K562 (cell line): ENCODE results near the gene AFM. TPM values are rescaled to one million over a fixed set of nuclear protein-coding genes. Genes with fewer than 3 reads are reported as not detected.

ENCODE experiments used
- ATAC-seq: fragments of 200-7000 bp; cut with Tn5 transposase; 3 replicates; pipeline ENCODE4 v1.9.1; 2020; ENCODE audit warnings: moderate library complexity
- BruUV-seq: library from RNA; stranded (reverse); fragments of 400-500 nt; replicated peaks from 2 replicates; lab custom pipeline; 2021; lab: Mats Ljungman, UMichigan
- CTCF ChIA-PET: fragments of 300-600 bp; formaldehyde crosslinking; extraction: SDS; loops from one replicate; lab custom pipeline; 2021; ENCODE audit warnings: low intra/inter-chr PET ratio; lab: Yijun Ruan, JAX
- POLR2A ChIA-PET: fragments of 300-600, 350-650 bp; sonication (Branson Sonifier 250); formaldehyde crosslinking; extraction: SDS; loops from one replicate; lab custom pipeline; 2021; ENCODE audit warnings: antibody characterized with exemption, inconsistent platforms; lab: Yijun Ruan, JAX
- DNase-seq, 4 experiments: peaks; one replicate each; pipeline versions ENCODE4 v3.0.0 to v3.0.0-alpha.2; 2011 to 2018; ENCODE audit warnings: low spot score in 3 of 4, mixed read lengths in 3 of 4; ENCODE audit errors: extremely low read depth in 1 of 4
- FAIRE-seq: peaks from 2 replicates; lab custom pipeline; 2011; peaks lifted over from hg19 to GRCh38; lab: Jason Lieb, UNC
- H2AFZ ChIP-seq: 2 replicates; pipeline ENCODE4 v1.6.0; 2011; ENCODE audit warnings: low read depth, low read length, control low read depth, inconsistent platforms
- H3K27ac ChIP-seq: fragments of 200-600 bp; 3 replicates; pipeline ENCODE4 v1.8.0; 2011; ENCODE audit warnings: low read depth, mild to moderate bottlenecking, control low read depth, inconsistent platforms, low read length, moderate library complexity, mixed read lengths; ENCODE audit errors: extremely low read depth
- H3K27me3 ChIP-seq, 2 experiments: fragments of 300-600 bp in 1 of 2; 2 replicates in 1 of 2; 3 replicates in 1 of 2; pipeline versions ENCODE4 v1.6.0 to v1.8.0; 2011; ENCODE audit warnings: inconsistent platforms in 2 of 2, low read length in 2 of 2, mild to moderate bottlenecking in 1 of 2, mixed read lengths in 1 of 2, moderate library complexity in 1 of 2; ENCODE audit not compliant: control insufficient read depth in 2 of 2, insufficient read depth in 2 of 2
- H3K36me3 ChIP-seq: fragments of 300-600 bp; 3 replicates; pipeline ENCODE4 v1.8.0; 2011; ENCODE audit warnings: mild to moderate bottlenecking, low read length, inconsistent platforms; ENCODE audit not compliant: control insufficient read depth, insufficient read depth
- H3K4me1 ChIP-seq, 2 experiments: fragments of 200-600 bp in 1 of 2; replicated peaks in 1 of 2; 2 replicates in 1 of 2; 3 replicates in 1 of 2; pipeline versions ENCODE4 v1.5.1 to v1.8.0; 2011; ENCODE audit warnings: inconsistent platforms in 2 of 2, low read length in 2 of 2, mild to moderate bottlenecking in 1 of 2, mixed read lengths in 1 of 2, moderate library complexity in 1 of 2; ENCODE audit not compliant: control insufficient read depth in 2 of 2, insufficient read depth in 2 of 2
- H3K4me2 ChIP-seq: 2 replicates; pipeline ENCODE4 v1.6.1; 2011; ENCODE audit warnings: low read length, control low read depth, inconsistent platforms, mixed read lengths; ENCODE audit not compliant: insufficient read depth
- H3K4me3 ChIP-seq: fragments of 200-600 bp; sonication (generic), shearing (Covaris generic); 2 replicates; pipeline ENCODE4 v1.5.1; 2016; ENCODE audit warnings: control low read depth, inconsistent platforms
- H3K79me2 ChIP-seq: fragments of 200-600 bp; 3 replicates; pipeline ENCODE4 v1.8.0; 2011; ENCODE audit warnings: low read length, inconsistent platforms; ENCODE audit not compliant: control insufficient read depth, insufficient read depth
- H3K9ac ChIP-seq, 2 experiments: 2 replicates each; pipeline versions ENCODE4 v1.6.0 to v1.6.1; 2011; ENCODE audit warnings: low read depth in 2 of 2, low read length in 2 of 2, control low read depth in 1 of 2, inconsistent platforms in 1 of 2, mild to moderate bottlenecking in 1 of 2, mixed read lengths in 1 of 2; ENCODE audit not compliant: insufficient read depth in 1 of 2
- H3K9me1 ChIP-seq: one replicate; pipeline ENCODE4 v1.6.0; 2011; ENCODE audit warnings: inconsistent platforms, mild to moderate bottlenecking, low read length, moderate library complexity; ENCODE audit not compliant: control insufficient read depth, insufficient read depth
- H3K9me3 ChIP-seq: replicated peaks from 2 replicates; pipeline ENCODE4 v1.5.1; 2011; ENCODE audit warnings: low read depth, low read length, inconsistent platforms; ENCODE audit not compliant: control insufficient read depth, insufficient read depth
- H4K20me1 ChIP-seq: replicated peaks from 2 replicates; pipeline ENCODE4 v1.6.1; 2011; ENCODE audit warnings: low read length, inconsistent platforms, mixed read lengths; ENCODE audit not compliant: control insufficient read depth, insufficient read depth
- DACH1 ChIP-seq: fragments of 450-650 bp; IDR thresholded peaks from 2 replicates; pipeline ENCODE4 v1.6.1; 2018; ENCODE audit not compliant: partially characterized antibody
- FOXP1 ChIP-seq: sonication (generic); formaldehyde crosslinking; IDR thresholded peaks from 2 replicates; pipeline ENCODE4 v1.8.0; 2022; ENCODE audit warnings: mild to moderate bottlenecking, missing genetic modification reagents
- MAZ ChIP-seq, 2 experiments: fragments of 450-650 bp in 1 of 2; sonication (generic) in 1 of 2; formaldehyde crosslinking; IDR thresholded peaks in 1 of 2; conservative IDR thresholded peaks in 1 of 2; 2 replicates each; pipeline versions ENCODE4 v1.4.0 to v1.5.0; 2020; ENCODE audit warnings: mild to moderate bottlenecking in 1 of 2, missing genetic modification reagents in 1 of 2
- POLR3G ChIP-seq: IDR thresholded peaks from 2 replicates; pipeline ENCODE4 v1.6.1; 2011; ENCODE audit not compliant: insufficient read length, insufficient replicate concordance; ENCODE audit errors: extremely low read depth
- ZNF232 ChIP-seq: sonication (generic); formaldehyde crosslinking; IDR thresholded peaks from 2 replicates; pipeline ENCODE4 v1.8.0; 2022; ENCODE audit warnings: mild to moderate bottlenecking, missing genetic modification reagents
- WGBS: fragments of 100-300 bp; shearing (Covaris generic); methylation state at CpG from one replicate; pipeline ENCODE4 v1.1.6; 2016; ENCODE audit warnings: low coverage, mixed read lengths; ENCODE audit not compliant: insufficient coverage; ENCODE audit errors: missing lambda C conversion rate; 5-methylcytosine and 5-hydroxymethylcytosine counted together
- in situ Hi-C: fragments of 300-500 bp; cut with MboI; formaldehyde crosslinking; loops from 4 replicates; pipeline ENCODE4 v1.15.0; 2018; ENCODE audit warnings: inconsistent platforms, mixed read lengths
- intact Hi-C: fragments of 100-400 bp; cut with micrococcal nuclease; formaldehyde crosslinking; loops from 2 replicates; pipeline ENCODE4 v1.14.2; 2022
- polyA plus RNA-seq, 8 experiments: library from polyadenylated mRNA; depleted of rRNA in 4 of 8; stranded (reverse) in 5 of 8; unstranded in 3 of 8; fragments of >200 nt; fragmentation: Nextera tagmentation in 2 of 8; fragmentation: Illumina TruSeq in 1 of 8; extraction: Ambion mirVana in 2 of 8; extraction: Trizol in 1 of 8; gene quantifications; 2 replicates each; pipeline versions ENCODE4 v1.2.1 to v1.2.3, GENCODE V29; 2011 to 2014; ENCODE audit warnings: inconsistent platforms in 1 of 8, missing spikeins in 1 of 8
- total RNA-seq, 7 experiments: library from RNA; depleted of rRNA in 6 of 7; stranded (reverse); fragments of >200 nt in 6 of 7; fragmentation: Illumina TruSeq in 2 of 7; extraction: Trizol in 2 of 7; gene quantifications; 2 replicates each; pipeline versions ENCODE4 v1.2.1 to v1.2.3, GENCODE V29; 2011 to 2021; ENCODE audit warnings: low replicate concordance in 1 of 7
- TF ChIP-seq, protein P1 (sequence below): fragments of 200-800 bp; sonication (Bioruptor generic); IDR thresholded peaks from 2 replicates; pipeline ENCODE4 v1.6.1; 2016; ENCODE audit warnings: missing genetic modification characterization, missing compliant biosample characterization

The AFM gene
- total and polyA plus RNA-seq, 9 of the 15 experiments (the other 6 are each of a cell fraction or from before 2014, with no cell fraction given), result 0.07 to 0.15 (median 0.12) TPM; not detected in 5

- Histone ChIP-seq H3K27ac (no peak overlapping the region), H3K9me1 (no peaks in the 10 kb centered on the region), H3K27me3 (no peaks in the 10 kb centered on the region), H2AFZ (no peak overlapping the region), H3K4me2 (no peak overlapping the region), H3K9me3 (no peaks in the 10 kb centered on the region), H4K20me1 (no peaks in the 10 kb centered on the region; the same call in 1 of the 2 replicates), H3K4me1 (no peaks in the 10 kb centered on the region), H3K79me2 (no peaks in the 10 kb centered on the region), H3K36me3 (no peaks in the 10 kb centered on the region), H3K4me3 (no peak overlapping the region), H3K9ac (no peak overlapping the region)
- POLR2A ChIA-PET, result no interaction called here
- CTCF ChIA-PET, result no interaction called here
- DNase-seq (no peak), FAIRE-seq (no peak), ATAC-seq (no peak)
- BruUV-seq, result no TSS peak
- WGBS, result 0% methylated on average over 1 of the region's 1 CpG
- in situ Hi-C loops, result no loop called here
- TF ChIP-seq MAZ (CRISPR knock-in tag; conservative IDR thresholded peaks at IDR 0.05 in 1 of 2, IDR thresholded peaks at IDR 0.05 in 1 of 2), result no peak
- TF ChIP-seq, protein P1, sequence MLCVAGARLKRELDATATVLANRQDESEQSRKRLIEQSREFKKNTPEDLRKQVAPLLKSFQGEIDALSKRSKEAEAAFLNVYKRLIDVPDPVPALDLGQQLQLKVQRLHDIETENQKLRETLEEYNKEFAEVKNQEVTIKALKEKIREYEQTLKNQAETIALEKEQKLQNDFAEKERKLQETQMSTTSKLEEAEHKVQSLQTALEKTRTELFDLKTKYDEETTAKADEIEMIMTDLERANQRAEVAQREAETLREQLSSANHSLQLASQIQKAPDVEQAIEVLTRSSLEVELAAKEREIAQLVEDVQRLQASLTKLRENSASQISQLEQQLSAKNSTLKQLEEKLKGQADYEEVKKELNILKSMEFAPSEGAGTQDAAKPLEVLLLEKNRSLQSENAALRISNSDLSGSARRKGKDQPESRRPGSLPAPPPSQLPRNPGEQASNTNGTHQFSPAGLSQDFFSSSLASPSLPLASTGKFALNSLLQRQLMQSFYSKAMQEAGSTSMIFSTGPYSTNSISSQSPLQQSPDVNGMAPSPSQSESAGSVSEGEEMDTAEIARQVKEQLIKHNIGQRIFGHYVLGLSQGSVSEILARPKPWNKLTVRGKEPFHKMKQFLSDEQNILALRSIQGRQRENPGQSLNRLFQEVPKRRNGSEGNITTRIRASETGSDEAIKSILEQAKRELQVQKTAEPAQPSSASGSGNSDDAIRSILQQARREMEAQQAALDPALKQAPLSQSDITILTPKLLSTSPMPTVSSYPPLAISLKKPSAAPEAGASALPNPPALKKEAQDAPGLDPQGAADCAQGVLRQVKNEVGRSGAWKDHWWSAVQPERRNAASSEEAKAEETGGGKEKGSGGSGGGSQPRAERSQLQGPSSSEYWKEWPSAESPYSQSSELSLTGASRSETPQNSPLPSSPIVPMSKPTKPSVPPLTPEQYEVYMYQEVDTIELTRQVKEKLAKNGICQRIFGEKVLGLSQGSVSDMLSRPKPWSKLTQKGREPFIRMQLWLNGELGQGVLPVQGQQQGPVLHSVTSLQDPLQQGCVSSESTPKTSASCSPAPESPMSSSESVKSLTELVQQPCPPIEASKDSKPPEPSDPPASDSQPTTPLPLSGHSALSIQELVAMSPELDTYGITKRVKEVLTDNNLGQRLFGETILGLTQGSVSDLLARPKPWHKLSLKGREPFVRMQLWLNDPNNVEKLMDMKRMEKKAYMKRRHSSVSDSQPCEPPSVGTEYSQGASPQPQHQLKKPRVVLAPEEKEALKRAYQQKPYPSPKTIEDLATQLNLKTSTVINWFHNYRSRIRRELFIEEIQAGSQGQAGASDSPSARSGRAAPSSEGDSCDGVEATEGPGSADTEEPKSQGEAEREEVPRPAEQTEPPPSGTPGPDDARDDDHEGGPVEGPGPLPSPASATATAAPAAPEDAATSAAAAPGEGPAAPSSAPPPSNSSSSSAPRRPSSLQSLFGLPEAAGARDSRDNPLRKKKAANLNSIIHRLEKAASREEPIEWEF (CRISPR knock-in tag), result no peak
- TF ChIP-seq POLR3G, result no peak
- no peak for TF ChIP-seq FOXP1 (CRISPR knock-in tag)
- TF ChIP-seq ZNF232 (CRISPR knock-in tag), result no peak
- no peak for TF ChIP-seq DACH1
- intact Hi-C loops, result no loop called here
These were observed 5.0 kb downstream of the AFM start for GRCh38 chr4:73486497-73486896.
